A673 (cell line): ENCODE data around the gene SH2D6. TPM values are rescaled to one million over a fixed set of nuclear protein-coding genes. Genes with fewer than 3 reads are reported as not detected.
"Not testable (repeated sequence)": the region's sequence is repeated elsewhere in the genome, so short reads cannot be mapped to it uniquely, and the experiment has no call there.

Experiments
- BruUV-seq: library from RNA; stranded (reverse); fragments of 400-500 nt; replicated peaks from 2 replicates; lab custom pipeline; 2021; lab: Mats Ljungman, UMichigan
- CTCF ChIA-PET: fragments of 300-600 bp; sonication (Branson Sonifier 250); formaldehyde crosslinking; loops from one replicate; lab custom pipeline; 2022; ENCODE audit warnings: antibody characterized with exemption; lab: Charles Lee
- POLR2A ChIA-PET: fragments of 300-600 bp; sonication (Branson Sonifier 250); formaldehyde crosslinking; loops from one replicate; lab custom pipeline; 2022; ENCODE audit warnings: antibody characterized with exemption; ENCODE audit not compliant: low non-redundant PET; lab: Charles Lee
- DNase-seq: peaks from one replicate; pipeline ENCODE4 v3.0.0-alpha.2; 2015; ENCODE audit warnings: low spot score
- H3K27ac ChIP-seq: fragments of 200-600 bp; sonication (generic); 2 replicates; pipeline ENCODE4 v1.5.1; 2016; ENCODE audit warnings: mixed run types, low read depth, mild to moderate bottlenecking, mixed read lengths, antibody characterized with exemption, low read length; ENCODE audit not compliant: poor library complexity, severe bottlenecking
- H3K27me3 ChIP-seq: fragments of 200-600 bp; sonication (generic); replicated peaks from 2 replicates; pipeline ENCODE4 v1.6.1; 2017; ENCODE audit warnings: mixed run types, low read depth, mild to moderate bottlenecking, mixed read lengths, antibody characterized with exemption, low read length; ENCODE audit not compliant: insufficient read depth, poor library complexity
- H3K36me3 ChIP-seq: fragments of 200-600 bp; sonication (generic); 2 replicates; pipeline ENCODE4 v1.6.1; 2016; ENCODE audit warnings: mixed run types, mild to moderate bottlenecking, mixed read lengths, antibody characterized with exemption, low read length; ENCODE audit not compliant: insufficient read depth, poor library complexity, severe bottlenecking
- H3K4me1 ChIP-seq: fragments of 200-600 bp; sonication (generic); 2 replicates; pipeline ENCODE4 v1.6.1; 2017; ENCODE audit warnings: mixed run types, mild to moderate bottlenecking, mixed read lengths, antibody characterized with exemption, low read length; ENCODE audit not compliant: insufficient read depth, poor library complexity, severe bottlenecking
- H3K4me3 ChIP-seq: fragments of 200-600 bp; sonication (generic); 2 replicates; pipeline ENCODE4 v1.5.1; 2016; ENCODE audit warnings: low read depth, mixed run types, mild to moderate bottlenecking, mixed read lengths, low read length; ENCODE audit not compliant: poor library complexity, severe bottlenecking
- H3K9me3 ChIP-seq: fragments of 200-600 bp; sonication (generic); 2 replicates; pipeline ENCODE4 v1.6.1; 2016; ENCODE audit warnings: mixed run types, low read depth, mild to moderate bottlenecking, mixed read lengths, antibody characterized with exemption, low read length; ENCODE audit not compliant: poor library complexity, severe bottlenecking
- CTCF ChIP-seq: fragments of 300-800, 200-600 bp; sonication (generic); conservative IDR thresholded peaks from 2 replicates; pipeline ENCODE4 v1.5.1; 2017; ENCODE audit warnings: low read depth, mild to moderate bottlenecking, antibody characterized with exemption, low read length, moderate library complexity, mixed read lengths
- EZH2 ChIP-seq: fragments of 200-600 bp; sonication (generic); IDR thresholded peaks from 2 replicates; pipeline ENCODE4 v1.6.1; 2017; ENCODE audit warnings: borderline replicate concordance, low read depth, mild to moderate bottlenecking, mixed read lengths, antibody characterized with exemption, low read length; ENCODE audit not compliant: poor library complexity, severe bottlenecking
- intact Hi-C: fragments of 100-400 bp; cut with micrococcal nuclease; formaldehyde crosslinking; loops from one replicate; pipeline ENCODE4 v1.10.0; 2022; ENCODE audit not compliant: unreplicated experiment
- total RNA-seq: library from RNA; stranded (reverse); gene quantifications from 2 replicates; pipeline ENCODE4 v1.2.3, GENCODE V29; 2021

SH2D6 gene
- total RNA-seq, 1 experiment from 2014 or later, result 0.52 TPM

DNA sequence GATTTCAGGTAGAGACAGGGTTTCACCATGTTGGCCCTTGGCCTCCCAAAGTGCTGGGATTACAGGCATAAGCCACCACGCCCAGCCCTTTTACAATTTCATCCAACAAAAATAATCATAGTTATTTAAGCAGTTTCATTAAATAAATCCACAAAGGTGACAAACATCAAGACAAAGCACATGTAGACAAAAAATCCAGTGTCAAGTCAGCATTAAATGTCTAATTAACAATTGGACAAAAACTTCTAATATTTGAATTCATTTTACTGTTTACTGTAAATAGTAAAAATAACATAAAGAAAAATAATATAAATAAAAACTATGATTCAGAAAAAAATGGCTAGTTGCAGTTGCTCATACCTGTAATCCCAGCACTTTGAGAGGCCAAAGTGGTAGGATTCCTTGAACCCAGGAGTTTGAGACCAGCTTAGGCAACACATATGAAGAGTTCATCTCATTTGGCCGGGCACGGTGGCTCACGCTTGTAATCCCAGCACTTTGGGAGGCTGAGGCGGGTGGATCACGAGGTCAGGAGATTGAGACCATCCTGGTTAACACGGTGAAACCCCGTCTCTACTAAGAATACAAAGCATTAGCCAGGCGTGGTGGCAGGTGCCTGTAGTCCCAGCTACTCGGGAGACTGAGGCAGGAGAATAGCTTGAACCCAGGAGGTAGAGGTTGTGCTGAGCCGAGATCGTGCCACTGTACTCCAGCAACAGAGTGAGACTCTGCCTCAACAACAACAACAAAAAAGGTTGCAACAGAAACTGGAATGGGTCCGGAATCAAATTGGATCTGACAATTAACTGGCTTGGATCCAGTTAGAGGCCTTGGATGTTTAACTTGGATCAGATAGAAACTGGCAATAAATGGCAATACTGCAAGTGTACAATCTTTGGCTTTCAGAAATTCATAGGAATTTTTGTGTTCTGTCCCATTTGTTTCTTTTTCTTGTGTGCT is 63.6 kb downstream of the SH2D6 start:
- Histone ChIP-seq H3K36me3 (no peaks in the 10 kb centered on the region), H3K27me3 (no peaks in the 10 kb centered on the region), H3K27ac (no peak overlapping the region), H3K9me3 (no peaks in the 10 kb centered on the region), H3K4me1 (no peaks in the 10 kb centered on the region), H3K4me3 (no peak overlapping the region)
- no TSS peak for BruUV-seq
- ChIA-PET CTCF (no interaction called here), POLR2A (no interaction called here)
- TF ChIP-seq EZH2 (no peak), CTCF (no peak)
- intact Hi-C loops, result no loop called here
- DNase-seq, result no peak

DNA sequence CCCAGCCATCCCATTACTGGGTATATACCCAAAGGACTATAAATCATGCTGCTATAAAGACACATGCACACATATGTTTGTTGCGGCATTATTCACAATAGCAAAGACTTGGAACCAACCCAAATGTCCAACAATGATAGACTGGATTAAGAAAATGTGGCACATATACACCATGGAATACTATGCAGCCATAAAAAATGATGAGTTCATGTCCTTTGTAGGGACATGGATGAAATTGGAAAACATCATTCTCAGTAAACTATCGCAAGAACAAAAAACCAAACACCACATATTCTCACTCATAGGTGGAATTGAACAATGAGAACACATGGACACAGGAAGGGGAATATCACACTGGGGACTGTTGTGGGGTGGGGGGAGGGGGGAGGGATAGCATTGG is 66.1 kb downstream of the SH2D6 start:
- H3K27ac ChIP-seq, H3K4me3 ChIP-seq, H3K9me3 ChIP-seq, H3K36me3 ChIP-seq, POLR2A ChIA-PET, DNase-seq, H3K4me1 ChIP-seq, H3K27me3 ChIP-seq, BruUV-seq, intact Hi-C loops, CTCF ChIA-PET: not testable (repeated sequence)

GRCh38 chr2:85485815-85486214 is 67.3 kb downstream of the SH2D6 start:
- Histone ChIP-seq H3K4me1 (no peaks in the 10 kb centered on the region), H3K9me3 (no peaks in the 10 kb centered on the region), H3K4me3 (no peak overlapping the region), H3K27ac (no peak overlapping the region), H3K27me3 (no peaks in the 10 kb centered on the region), H3K36me3 (no peaks in the 10 kb centered on the region)
- DNase-seq, result no peak
- ChIA-PET CTCF (no interaction called here), POLR2A (no interaction called here)
- TF ChIP-seq EZH2, result no peak
- TF ChIP-seq CTCF, result no peak
- no TSS peak for BruUV-seq
- intact Hi-C loops, result no loop called here

Other genes with a start within 250 kb of the SH2D6 start
- 48.8 and 56.0 TPM in 2 replicates for gene TGOLN2, start 90.7 kb upstream of the SH2D6 start, total RNA-seq
- 28.4 and 30.4 TPM in 2 replicates for gene RETSAT, start 64.2 kb upstream of the SH2D6 start, total RNA-seq
- gene ELMOD3, start 63.9 kb upstream of the SH2D6 start, total RNA-seq, result 13.0 and 16.4 TPM in 2 replicates
- gene CAPG, start 8.3 kb upstream of the SH2D6 start, total RNA-seq, result 152 and 156 TPM in 2 replicates
- gene MAT2A, start 120.5 kb downstream of the SH2D6 start, total RNA-seq, result 355 and 408 TPM in 2 replicates
- gene GGCX, start 142.8 kb downstream of the SH2D6 start, total RNA-seq, result 60.5 and 61.8 TPM in 2 replicates
- gene VAMP8, start 158.9 kb downstream of the SH2D6 start, total RNA-seq, result not detected in 2 replicates
- 2.1 and 3.8 TPM in 2 replicates for gene VAMP5, start 165.7 kb downstream of the SH2D6 start, total RNA-seq
- 78.5 and 99.1 TPM in 2 replicates for gene RNF181, start 177.0 kb downstream of the SH2D6 start, total RNA-seq
- 6.4 and 6.6 TPM in 2 replicates for gene TMEM150A, start 184.0 kb downstream of the SH2D6 start, total RNA-seq
- gene C2orf68, start 193.4 kb downstream of the SH2D6 start, total RNA-seq, result 46.4 and 48.6 TPM in 2 replicates
- gene USP39, start 197.5 kb downstream of the SH2D6 start, total RNA-seq, result 99.1 and 101 TPM in 2 replicates
- gene SFTPB, start 249.5 kb downstream of the SH2D6 start, total RNA-seq, result not detected in 2 replicates